Endothelial cell (in vitro differentiated cells): ENCODE results near the gene TADA2B. TPM values are rescaled to one million over a fixed set of nuclear protein-coding genes. Genes with fewer than 3 reads are reported as not detected.

Source experiments
- DNase-seq: peaks from one replicate; pipeline ENCODE4 v3.0.0; 2021; ENCODE audit warnings: low spot score
- H3K27ac Mint-ChIP-seq: one replicate; pipeline ENCODE4 v1.8.0; 2021; ENCODE audit warnings: mixed read lengths, inconsistent platforms; ENCODE audit not compliant: unreplicated experiment
- H3K27me3 Mint-ChIP-seq: one replicate; pipeline ENCODE4 v1.8.0; 2021; ENCODE audit warnings: mild to moderate bottlenecking, moderate library complexity, mixed read lengths, inconsistent platforms; ENCODE audit not compliant: unreplicated experiment
- H3K36me3 Mint-ChIP-seq: one replicate; pipeline ENCODE4 v1.8.0; 2021; ENCODE audit warnings: mild to moderate bottlenecking, low read depth, mixed read lengths, inconsistent platforms; ENCODE audit not compliant: unreplicated experiment
- H3K4me1 Mint-ChIP-seq: one replicate; pipeline ENCODE4 v1.8.0; 2021; ENCODE audit warnings: mild to moderate bottlenecking, mixed read lengths, inconsistent platforms; ENCODE audit not compliant: unreplicated experiment
- H3K4me3 Mint-ChIP-seq: one replicate; pipeline ENCODE4 v1.8.0; 2021; ENCODE audit warnings: mild to moderate bottlenecking, mixed read lengths, inconsistent platforms; ENCODE audit not compliant: unreplicated experiment
- H3K9me3 Mint-ChIP-seq: one replicate; pipeline ENCODE4 v1.8.0; 2021; ENCODE audit warnings: mixed read lengths, inconsistent platforms; ENCODE audit not compliant: unreplicated experiment
- CTCF ChIP-seq: fragments of 200-600 bp; sonication (generic); IDR thresholded peaks from one replicate; pipeline ENCODE4 v1.5.0; 2021; ENCODE audit warnings: antibody characterized with exemption; ENCODE audit not compliant: unreplicated experiment
- total RNA-seq: library from RNA; stranded (reverse); fragmentation: NEBNext Ultra II Directional; extraction: Animal tissue kit (Norgen Biotek cat#: 25700); gene quantifications from one replicate; pipeline ENCODE4 v1.2.1, GENCODE V29; 2021; ENCODE audit not compliant: unreplicated experiment

TADA2B gene
- total RNA-seq, 1 donor from 2014 or later = 20.2 TPM

GRCh38 chr4:7060346-7061150, 17.4 kb downstream of the TADA2B start:
- no peak overlapping the region for H3K27ac Mint-ChIP-seq
- DNase-seq = no peak
- no peak overlapping the region for H3K4me3 Mint-ChIP-seq
- H3K36me3 Mint-ChIP-seq = peaks cover 26% of the 10 kb centered on the region
- no peaks in the 10 kb centered on the region for H3K9me3 Mint-ChIP-seq
- peaks cover 3% of the 10 kb centered on the region for H3K27me3 Mint-ChIP-seq
- H3K4me1 Mint-ChIP-seq = peaks cover 10% of the 10 kb centered on the region
- TF ChIP-seq CTCF = no peak

GRCh38 chr4:7061815-7062214, 18.6 kb downstream of the TADA2B start:
- H3K9me3 Mint-ChIP-seq = no peaks in the 10 kb centered on the region
- peaks cover under 1% of the 10 kb centered on the region for H3K27me3 Mint-ChIP-seq
- no peak for TF ChIP-seq CTCF
- H3K36me3 Mint-ChIP-seq = peaks cover 27% of the 10 kb centered on the region
- H3K27ac Mint-ChIP-seq = no peak overlapping the region
- H3K4me1 Mint-ChIP-seq = peaks cover 6% of the 10 kb centered on the region
- DNase-seq = no peak
- H3K4me3 Mint-ChIP-seq = no peak overlapping the region

GRCh38 chr4:7062816-7063215, 19.6 kb downstream of the TADA2B start:
- DNase-seq = no peak
- Mint-ChIP-seq H3K4me3 (no peak overlapping the region), H3K27ac (no peak overlapping the region), H3K9me3 (no peaks in the 10 kb centered on the region), H3K36me3 (peaks cover 27% of the 10 kb centered on the region), H3K27me3 (peaks cover 2% of the 10 kb centered on the region), H3K4me1 (peaks cover 11% of the 10 kb centered on the region)
- no peak for TF ChIP-seq CTCF

DNA sequence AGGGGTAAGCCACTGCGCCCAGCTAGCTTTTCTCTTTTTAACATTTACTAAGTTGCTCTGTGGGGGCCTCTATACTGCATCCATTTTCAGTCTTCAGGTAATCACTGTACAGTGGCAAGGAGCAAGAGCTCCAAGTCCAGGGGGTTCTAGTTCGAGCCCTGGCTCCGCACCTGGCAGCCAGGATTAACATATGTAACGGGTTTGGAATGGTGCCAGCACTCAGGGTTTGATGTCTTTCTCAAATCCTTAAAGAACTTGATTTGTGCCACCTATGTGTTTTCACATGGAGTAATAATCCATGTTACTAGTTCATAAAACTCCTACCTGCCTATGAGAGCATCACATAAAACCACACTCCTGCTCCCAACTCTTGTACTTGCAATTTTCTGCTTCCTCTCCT, 20.2 kb downstream of the TADA2B start:
- Mint-ChIP-seq H3K27ac (no peak overlapping the region), H3K27me3 (peaks cover 2% of the 10 kb centered on the region), H3K36me3 (peaks cover 27% of the 10 kb centered on the region), H3K9me3 (no peaks in the 10 kb centered on the region), H3K4me3 (no peak overlapping the region), H3K4me1 (peaks cover 11% of the 10 kb centered on the region)
- DNase-seq = no peak
- no peak for TF ChIP-seq CTCF

DNA sequence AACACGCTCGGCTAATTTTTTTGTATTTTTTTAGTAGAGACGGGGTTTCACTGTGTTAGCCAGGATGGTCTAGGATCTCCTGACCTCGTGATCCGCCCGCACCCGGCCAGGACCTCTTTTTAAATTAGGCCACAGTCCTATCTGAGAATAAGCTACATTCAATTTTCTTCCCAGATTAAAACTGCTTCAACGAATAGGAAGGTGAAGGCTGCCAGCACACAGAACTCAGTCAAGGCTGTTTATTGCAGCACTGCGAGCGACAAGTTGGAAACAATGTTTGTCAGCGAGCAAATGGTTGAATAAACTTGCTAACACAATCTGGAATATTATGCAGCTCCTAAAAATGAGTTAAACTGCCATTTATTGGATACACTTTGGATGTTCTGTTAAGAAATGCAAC, 22.8 kb downstream of the TADA2B start:
- Mint-ChIP-seq H3K27me3 (peaks cover 5% of the 10 kb centered on the region), H3K36me3 (peaks cover 19% of the 10 kb centered on the region), H3K9me3 (no peaks in the 10 kb centered on the region), H3K4me3 (peak overlapping the region; percentile 74), H3K27ac (no peak overlapping the region), H3K4me1 (peaks cover 16% of the 10 kb centered on the region)
- no peak for TF ChIP-seq CTCF
- no peak for DNase-seq
